ENCODE results near the gene MGAT5.

MGAT5 gene

GRCh38 chr2:134372141-134372540 lies 118.3 kb downstream of the MGAT5 start:
- DNase-seq = no peak

- DNase-seq = peak; percentile 36
Observed at GRCh38 chr2:134372611-134373131, 118.8 kb downstream of the MGAT5 start.

GRCh38 chr2:134375935-134376334 lies 122.1 kb downstream of the MGAT5 start:
- peak; percentile 55 for DNase-seq

GRCh38 chr2:134377730-134378129 lies 123.9 kb downstream of the MGAT5 start:
- DNase-seq = no peak

GRCh38 chr2:134379293-134379692 lies 125.4 kb downstream of the MGAT5 start:
- DNase-seq = no peak

- DNase-seq = no peak
Observed at GRCh38 chr2:134379722-134380121, 125.8 kb downstream of the MGAT5 start.

- DNase-seq = no peak
Observed at GRCh38 chr2:134381141-134381540, 127.3 kb downstream of the MGAT5 start.

- DNase-seq = no peak
Observed at GRCh38 chr2:134384131-134384530, 130.3 kb downstream of the MGAT5 start.

- DNase-seq = no peak
Observed at GRCh38 chr2:134385195-134385594, 131.3 kb downstream of the MGAT5 start.

GRCh38 chr2:134386310-134386709 lies 132.4 kb downstream of the MGAT5 start:
- no peak for DNase-seq

- no peak for DNase-seq
Observed at GRCh38 chr2:134389381-134389780, 135.5 kb downstream of the MGAT5 start.

GRCh38 chr2:134391751-134392160 lies 137.9 kb downstream of the MGAT5 start:
- DNase-seq = no peak

- no peak for DNase-seq
Observed at GRCh38 chr2:134392442-134393074, 138.7 kb downstream of the MGAT5 start.

GRCh38 chr2:134393075-134393461 lies 139.2 kb downstream of the MGAT5 start:
- no peak for DNase-seq

GRCh38 chr2:134395779-134396178 lies 141.9 kb downstream of the MGAT5 start:
- no peak for DNase-seq

- DNase-seq = peak; percentile 38
Observed at GRCh38 chr2:134396493-134396892, 142.6 kb downstream of the MGAT5 start.

- no peak for DNase-seq
Observed at GRCh38 chr2:134397146-134397896, 143.4 kb downstream of the MGAT5 start.

GRCh38 chr2:134398300-134398699 lies 144.4 kb downstream of the MGAT5 start:
- no peak for DNase-seq

GRCh38 chr2:134399096-134399495 lies 145.2 kb downstream of the MGAT5 start:
- no peak for DNase-seq

GRCh38 chr2:134401081-134401497 lies 147.2 kb downstream of the MGAT5 start:
- no peak for DNase-seq

- no peak for DNase-seq
Observed at GRCh38 chr2:134401789-134402188, 147.9 kb downstream of the MGAT5 start.

- no peak for DNase-seq
Observed at GRCh38 chr2:134402410-134402809, 148.5 kb downstream of the MGAT5 start.

- DNase-seq = no peak
Observed at GRCh38 chr2:134405611-134406081, 151.8 kb downstream of the MGAT5 start.

- DNase-seq = no peak
Observed at GRCh38 chr2:134406311-134406710, 152.4 kb downstream of the MGAT5 start.

All from midbrain (tissue), 1 donor.